NCI-H2171 treated with DMSO at 0.1 percent for 48 hours (cell line): Measurements from ENCODE around the gene BRD7.
"Not testable (repeated sequence)": the region's sequence is repeated elsewhere in the genome, so short reads cannot be mapped to it uniquely, and the experiment has no call there.

Experiments used
- DNase-seq: peaks from one replicate; lab custom pipeline; 2025; lab: John Stamatoyannopoulos, UW

Gene BRD7

DNA sequence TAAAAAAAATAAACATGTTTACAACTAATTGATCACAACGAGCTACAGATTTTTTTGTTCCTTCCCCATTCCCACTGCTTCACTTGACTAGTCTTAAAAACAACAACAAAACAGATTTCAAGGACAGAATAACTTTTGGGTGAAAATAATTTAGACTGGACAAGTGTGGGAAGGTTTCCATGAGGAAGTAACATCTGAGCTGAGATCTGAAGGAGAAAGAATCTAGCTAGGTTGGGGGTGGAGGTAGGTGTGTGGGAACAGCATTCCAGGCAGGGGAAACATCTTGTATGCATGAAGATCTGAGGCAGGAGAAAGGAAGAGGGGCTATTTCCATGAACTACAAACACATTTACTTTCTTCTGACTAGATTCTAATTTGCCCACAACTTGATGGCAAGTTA lies 9.2 kb downstream of the BRD7 start:
- DNase-seq = no peak

DNA sequence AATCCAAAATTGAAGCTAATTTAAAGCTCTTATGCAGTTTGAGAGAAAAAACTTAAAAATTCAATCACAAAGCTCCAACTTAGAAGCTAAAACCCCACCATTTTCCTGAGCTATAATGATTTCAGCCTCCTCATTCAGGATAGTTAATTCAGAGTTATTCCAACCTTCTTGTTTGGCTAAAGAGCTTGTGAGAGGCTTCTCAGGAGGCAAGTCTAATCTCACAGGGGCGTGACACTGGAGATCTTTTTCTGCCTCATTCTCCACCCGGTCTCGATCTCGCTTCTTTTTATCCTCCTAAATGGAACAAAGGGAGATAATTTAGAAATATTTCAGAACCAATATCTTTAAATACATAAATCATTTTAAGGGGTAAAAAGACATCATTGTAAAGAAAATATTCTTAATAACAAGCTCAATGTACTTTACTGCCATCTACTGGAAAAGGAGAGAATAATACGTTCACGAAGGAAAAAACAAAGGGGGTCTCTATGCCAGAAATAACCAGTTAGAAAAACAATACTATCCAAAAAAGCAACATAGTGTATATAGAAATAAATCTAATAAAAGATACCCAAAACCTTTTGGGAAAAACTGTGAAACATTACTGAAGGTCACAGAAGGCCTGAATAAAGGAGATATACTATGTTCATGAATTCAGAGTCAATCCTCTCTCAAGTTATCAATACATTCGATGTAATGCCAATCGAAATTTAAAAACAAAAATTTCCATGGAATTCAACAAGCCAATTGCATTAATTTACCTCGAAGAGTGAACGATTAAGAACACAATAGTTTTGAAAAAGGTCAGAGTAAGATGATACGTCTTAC lies 13.9 kb downstream of the BRD7 start:
- peak; percentile 60 for DNase-seq

DNA sequence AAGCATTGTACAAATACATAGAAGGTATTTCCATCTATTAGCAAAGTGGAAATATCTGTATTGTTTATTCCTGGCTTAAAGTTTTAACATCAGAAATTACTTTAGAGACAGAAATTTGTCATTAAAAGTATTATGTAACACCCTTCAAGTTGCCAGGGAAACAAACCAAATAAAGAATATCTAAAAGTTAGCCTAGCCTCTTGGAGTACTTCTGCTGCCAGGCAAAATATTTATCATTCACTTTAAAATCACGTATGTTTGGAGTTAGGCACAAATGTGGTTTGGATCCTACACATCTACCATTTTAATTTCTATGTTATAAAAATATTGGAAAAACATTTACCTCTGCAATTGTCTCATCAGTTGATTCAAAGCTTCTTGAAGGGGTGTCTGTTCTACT lies 14.7 kb downstream of the BRD7 start:
- DNase-seq = no peak

DNA sequence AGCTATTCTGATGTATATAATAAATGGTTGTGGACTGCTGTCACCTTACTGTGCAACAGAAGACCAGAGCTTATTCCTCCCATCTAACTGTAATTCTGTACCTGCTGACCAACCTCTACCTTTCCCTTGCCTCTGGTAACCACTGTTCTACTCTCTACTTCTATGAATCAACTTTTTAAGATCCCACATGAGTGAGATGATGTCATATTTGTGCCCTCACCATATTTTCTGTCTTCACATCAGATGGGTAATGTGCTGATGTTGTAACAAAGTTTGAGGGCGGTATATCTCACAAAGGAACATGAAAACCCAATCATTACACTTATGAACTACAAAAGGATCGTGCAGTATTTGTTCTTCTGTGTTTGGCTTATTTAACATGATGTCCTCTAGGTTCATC lies 16.8 kb downstream of the BRD7 start:
- no peak for DNase-seq

DNA sequence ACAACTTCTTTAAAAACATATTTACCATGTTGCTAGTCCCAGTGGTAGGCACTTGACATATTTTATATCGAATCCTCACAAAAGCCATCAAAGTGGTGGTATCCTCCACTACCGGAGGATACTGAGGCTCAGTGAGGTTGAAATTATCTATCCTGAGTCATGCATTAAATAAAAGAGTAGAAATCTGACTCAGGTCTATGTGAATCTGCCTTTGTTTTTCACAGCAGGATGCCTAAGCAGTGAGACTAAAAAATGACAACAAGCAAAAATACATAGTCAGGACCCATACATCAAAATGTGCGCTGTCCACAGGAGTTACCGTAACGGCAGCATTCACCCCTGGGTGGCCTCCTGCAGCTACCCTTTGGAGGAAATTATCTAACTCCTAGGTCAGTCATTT lies 17.7 kb downstream of the BRD7 start:
- DNase-seq = no peak

DNA sequence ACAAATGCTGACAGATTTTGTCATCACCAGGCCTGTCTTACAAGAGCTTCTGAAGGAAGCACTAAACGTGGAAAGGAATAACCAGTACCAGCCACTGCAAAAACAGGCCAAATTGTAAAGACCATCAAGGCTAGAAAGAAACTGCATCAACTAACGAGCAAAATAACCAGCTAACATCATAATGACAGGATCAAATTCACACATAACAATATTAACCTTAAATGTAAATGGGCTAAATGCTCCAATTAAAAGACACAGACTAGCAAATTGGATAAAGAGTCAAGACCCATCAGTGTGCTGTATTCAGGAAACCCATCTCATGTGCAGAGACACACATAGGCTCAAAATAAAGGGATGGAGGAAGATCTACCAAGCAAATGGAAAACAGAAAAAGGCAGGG lies 23.6 kb downstream of the BRD7 start:
- not testable (repeated sequence) for DNase-seq

DNA sequence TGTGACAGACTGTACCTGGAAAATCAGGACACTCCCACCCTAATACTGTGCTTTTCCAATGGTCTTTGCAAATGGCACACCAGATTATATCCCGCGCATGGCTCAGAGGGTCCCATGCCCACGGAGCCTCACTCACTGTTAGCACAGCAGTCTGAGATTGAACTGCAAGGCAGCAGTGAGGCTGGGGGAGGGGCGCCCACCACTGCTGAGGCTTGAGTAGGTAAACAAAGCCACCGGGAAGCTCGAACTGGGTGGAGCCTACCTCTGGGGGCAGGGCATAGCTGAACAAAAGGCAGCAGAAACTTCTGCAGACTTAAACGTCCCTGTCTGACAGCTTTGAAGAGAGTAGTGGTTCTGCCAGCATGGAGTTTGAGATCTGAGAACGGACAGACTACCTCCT lies 25.2 kb downstream of the BRD7 start:
- not testable (repeated sequence) for DNase-seq

DNA sequence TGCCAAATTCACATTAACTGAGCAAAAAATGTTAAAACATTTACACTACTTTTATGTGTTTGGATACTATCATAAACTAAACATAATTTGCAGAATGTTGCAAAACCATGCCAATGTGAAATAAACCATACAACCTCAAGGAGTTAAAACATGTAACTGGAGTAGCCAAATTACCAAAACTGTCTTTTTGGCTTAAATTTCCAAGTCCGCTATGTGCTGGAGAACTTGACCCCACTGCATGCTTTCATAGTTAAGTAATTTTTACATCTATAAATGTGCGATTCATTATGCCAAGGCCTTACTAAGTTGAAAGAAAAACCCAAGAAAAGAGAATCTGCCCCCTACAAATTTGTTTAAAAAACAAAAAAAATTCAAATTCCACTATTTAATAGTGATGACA lies 28.2 kb downstream of the BRD7 start:
- no peak for DNase-seq

DNA sequence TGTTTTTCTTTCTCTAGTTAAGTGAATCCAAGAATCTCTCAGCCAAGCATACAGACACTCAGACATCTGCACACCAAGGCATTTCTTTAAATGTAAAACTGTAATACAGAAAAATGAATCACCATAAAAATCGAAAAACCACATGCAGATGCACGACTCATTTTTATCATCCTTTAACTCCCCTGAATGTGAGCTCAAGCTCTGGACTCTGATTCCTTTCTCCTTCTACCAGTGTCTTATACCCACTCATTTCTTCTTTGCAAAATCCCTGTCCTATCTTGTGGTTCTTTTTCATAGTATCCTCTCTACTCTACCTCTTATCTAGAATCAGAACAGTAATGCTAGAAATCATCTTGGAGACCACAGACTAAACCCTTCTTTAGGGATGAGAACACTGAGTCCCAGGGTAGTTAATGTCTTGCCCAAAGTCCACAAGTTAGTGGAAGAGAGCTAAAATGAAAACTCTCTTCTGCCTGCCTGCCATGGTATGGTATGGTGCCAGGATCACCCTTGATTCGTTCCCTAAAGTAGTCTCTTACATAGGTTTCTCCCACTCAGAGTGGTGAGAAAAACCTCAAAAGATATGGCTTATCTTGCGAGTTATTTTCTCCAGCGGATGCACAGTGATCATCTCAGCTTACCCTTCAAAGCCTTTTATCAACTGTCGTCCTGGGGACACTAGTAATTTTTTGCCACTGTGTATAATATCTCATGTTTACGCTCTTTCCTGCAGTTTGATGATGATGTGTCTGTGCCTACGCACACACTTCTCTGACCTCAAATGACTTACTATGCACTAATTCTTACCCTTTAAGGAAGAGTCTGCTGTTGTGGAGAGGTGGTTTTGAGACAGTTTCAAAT lies 30.2 kb downstream of the BRD7 start:
- no peak for DNase-seq

DNA sequence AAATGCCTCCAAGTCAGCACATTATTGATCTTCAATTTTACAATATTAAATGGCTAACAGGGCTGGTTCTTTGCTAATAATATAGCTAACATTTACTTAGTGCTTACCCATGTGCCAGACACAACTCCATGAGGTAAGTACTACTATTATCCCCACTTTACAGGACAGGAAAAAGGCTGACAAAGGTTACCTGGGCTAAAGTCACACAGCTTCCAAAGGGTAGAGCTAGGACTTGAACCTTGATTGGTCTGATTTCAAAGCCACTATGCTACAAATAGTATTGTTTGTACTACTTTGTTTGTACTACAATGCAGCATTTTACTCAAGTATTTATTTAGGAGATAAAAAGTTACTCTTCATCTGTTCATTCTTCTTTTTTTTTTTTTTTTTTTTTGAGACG lies 31.9 kb downstream of the BRD7 start:
- DNase-seq = no peak

DNA sequence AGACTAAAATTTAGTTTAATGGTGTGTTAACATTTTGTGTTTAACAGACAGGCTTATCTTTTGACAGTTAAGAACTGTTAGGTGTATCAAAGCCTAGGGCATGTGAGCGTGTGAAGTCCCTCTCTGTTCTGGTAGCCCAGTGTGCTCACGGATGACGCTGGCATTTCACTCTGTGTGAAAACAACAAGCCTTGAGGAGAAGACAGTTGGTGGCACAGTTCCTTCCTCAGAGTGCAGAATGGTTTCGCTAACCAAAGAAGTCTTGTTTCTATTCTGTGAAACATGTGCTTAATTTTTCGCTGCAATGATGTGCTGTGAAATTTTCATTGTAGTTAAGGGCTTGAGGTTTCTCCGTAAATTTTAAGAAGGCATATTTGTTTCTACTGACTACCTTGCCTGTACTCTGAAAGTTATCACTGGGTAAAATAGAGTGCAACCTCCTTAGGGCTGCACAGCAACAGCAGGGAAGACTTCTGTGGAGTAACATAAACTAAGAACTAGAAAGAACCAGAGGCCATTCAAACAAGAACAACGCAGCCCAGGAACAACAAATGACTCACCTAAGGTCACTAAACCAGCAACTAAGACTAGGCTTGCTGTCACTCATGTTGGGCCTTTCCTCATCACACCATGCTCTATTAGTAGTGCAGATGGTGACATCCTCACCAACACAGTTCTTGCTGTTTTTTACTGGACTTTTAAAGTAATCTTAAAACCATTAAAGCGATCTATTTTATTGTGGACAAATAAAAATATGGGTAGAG lies 33.4 kb downstream of the BRD7 start:
- DNase-seq = no peak

DNA sequence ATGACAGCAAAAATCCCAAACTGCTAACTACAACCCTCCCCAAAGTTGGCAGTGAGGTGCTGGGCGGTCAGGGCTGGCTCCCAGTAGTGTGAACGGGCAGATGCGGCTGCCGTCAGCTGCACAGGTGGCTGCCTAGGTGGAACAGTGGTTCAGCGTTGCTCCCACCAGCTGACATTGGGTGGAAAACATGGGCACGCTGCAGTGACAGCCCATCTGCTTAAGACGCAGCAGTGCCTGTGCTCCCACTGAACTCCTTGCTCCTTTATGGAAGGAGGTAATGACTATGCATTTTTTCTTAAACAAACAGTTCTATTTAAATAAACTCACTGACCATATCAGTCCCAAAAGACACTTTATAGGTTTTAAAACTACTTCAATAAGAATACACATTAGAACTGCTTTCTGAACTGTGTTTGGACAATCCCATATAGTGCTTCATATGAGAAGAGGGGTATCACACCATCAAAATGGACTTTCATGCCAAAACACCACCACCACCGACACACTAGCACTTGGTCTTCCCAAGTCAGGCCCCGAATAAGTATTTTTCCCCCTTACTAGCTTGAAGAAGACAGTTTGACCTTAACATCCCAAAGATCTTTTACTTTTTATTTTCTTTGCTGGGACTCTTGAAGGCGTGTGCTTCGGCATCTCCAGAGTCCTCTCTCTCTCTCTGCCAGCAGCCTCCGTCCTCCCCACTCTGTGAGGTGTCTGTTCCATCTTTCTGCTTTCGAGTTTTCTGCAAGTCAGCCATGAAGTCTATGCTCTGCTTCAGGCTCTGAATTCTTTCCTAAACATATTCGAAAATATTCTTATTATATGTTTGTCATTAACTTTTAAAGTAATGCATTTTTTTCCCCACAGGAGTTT lies 34.4 kb downstream of the BRD7 start:
- DNase-seq = peak; percentile 85

DNA sequence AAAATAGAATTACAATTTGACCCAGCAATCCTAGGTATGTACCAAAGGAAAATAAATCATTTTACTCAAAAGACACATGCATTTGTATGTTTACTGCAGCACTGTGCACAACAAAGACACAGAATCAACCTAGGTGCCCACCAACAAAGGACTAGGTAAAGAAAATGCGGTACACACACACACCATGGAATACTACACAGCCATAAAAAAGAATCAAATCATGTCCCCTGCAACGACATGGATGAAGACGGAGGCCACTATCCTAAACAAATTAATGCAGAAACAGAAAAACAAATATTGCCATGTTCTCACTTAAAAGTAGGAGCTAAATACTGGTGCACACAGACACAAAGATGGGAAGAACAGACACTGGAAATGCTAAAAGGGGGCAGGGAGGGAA lies 36.2 kb downstream of the BRD7 start:
- no peak for DNase-seq

DNA sequence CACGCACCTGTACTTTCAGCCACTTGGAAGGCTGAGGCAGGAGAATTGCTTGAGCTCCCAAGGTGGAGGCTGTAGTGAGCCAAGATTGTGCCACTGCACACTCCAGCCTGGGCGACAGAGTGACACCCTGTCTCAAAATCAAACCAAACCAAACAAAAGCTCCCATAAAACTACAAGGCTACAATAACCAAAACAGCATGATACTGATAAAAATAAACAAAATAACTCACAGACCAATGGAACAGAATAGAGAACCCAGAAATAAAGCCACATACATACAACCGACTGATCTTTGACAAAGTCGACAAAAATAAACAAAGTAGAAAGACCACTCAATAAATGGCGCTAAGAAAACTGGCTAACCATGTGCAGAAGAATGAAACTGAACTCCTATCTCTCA lies 37.2 kb downstream of the BRD7 start:
- no peak for DNase-seq

DNA sequence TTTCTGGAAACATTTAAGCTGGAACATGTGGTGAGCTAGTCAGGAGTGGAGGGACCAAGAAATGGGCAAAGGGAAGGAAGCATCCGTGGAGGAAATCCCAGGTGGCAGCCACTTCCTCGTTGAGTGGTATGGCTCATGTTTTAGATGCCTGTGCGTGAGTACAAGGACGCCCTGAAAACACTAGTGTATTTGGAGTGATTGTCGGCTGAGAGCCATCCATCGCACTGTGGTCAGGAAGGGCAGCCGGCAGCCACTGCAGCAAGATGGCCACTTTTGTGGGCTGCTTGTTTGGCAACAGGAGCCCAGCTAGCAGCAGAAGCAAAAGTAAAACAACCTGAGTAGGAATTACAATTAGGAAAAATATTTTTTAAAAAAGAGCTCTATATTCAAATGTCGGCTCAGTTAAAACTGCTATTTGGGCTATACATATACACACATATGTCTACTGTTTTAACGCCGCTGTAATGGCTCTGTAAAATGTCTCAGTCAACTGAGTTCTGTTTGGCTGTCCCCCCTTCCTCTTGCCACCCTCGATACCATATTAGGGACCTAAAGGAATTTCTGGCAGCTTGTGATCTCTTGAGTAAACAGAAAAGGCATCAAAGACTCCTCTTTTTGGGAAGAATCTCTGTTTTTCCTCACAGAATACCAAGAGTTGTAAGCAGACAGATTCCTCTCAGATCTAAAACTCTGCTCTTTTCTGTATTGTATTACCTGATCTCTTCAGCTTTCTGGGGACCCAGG lies 39.2 kb downstream of the BRD7 start:
- no peak for DNase-seq

DNA sequence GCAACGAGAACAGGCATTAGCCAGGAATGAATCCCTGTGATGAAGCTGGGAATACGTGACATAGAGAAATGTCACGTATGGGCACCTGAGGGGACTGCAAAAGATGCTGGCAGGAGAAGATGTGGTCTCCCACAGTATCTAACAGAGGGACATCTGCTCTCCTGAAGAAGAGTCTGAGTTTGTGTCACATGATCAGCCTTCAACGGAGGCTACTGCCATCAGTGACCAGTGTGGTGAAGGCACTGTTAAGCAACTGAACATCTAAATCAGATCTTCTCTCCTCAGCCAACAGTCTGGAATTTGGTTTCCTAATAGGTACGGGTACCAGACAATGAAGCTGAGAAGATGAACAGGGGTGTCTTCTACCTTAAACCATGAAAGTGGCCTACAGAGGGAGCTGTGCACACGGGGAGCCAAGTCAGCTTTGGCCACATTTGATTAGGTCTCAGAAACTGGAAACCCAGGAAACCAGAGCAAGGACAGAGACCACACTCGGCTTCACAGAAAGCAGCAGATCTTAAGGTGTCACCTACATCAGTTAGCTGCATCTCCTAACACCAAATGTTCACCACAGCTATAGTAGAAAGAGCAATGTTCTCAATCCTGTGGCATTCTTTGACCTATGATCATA lies 41.8 kb downstream of the BRD7 start:
- no peak for DNase-seq

DNA sequence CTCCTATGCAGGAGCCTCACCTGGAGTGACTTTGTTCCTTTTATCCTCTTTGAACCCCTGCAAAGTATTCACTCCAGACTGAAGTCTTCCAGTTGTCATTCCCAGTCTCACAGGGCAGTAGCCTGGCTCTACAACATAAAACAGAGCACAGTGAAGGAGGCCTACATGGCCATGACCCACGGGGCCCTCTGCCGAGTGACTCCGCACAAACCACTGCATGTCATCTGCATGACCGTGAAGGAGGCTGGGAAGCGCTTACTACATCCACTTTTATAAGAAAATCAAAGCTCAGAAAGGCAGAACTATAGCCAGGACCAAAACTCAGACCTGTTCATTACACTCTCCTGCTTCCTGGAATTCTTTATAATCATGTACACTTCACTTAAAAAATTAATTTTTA lies 42.5 kb downstream of the BRD7 start:
- no peak for DNase-seq

DNA sequence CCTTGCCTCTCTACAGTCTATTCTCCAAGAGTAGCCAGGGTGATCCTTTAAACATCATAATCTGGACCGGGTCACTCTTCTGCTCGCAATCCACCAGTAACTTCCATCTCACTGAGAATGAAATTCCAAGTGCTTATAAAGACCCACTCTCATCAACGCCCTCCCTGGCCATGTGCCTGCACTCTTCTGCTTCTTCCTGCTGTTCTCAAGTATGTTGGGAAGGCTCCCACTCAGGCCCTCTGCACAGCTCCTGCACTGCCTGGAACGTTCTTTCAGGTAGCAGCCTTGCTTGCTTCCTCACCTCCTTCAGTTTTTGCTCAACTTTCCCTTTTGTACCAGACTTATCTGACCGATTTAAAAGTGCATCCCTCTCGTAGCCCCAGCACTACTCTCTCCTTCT lies 44.4 kb downstream of the BRD7 start:
- no peak for DNase-seq

DNA sequence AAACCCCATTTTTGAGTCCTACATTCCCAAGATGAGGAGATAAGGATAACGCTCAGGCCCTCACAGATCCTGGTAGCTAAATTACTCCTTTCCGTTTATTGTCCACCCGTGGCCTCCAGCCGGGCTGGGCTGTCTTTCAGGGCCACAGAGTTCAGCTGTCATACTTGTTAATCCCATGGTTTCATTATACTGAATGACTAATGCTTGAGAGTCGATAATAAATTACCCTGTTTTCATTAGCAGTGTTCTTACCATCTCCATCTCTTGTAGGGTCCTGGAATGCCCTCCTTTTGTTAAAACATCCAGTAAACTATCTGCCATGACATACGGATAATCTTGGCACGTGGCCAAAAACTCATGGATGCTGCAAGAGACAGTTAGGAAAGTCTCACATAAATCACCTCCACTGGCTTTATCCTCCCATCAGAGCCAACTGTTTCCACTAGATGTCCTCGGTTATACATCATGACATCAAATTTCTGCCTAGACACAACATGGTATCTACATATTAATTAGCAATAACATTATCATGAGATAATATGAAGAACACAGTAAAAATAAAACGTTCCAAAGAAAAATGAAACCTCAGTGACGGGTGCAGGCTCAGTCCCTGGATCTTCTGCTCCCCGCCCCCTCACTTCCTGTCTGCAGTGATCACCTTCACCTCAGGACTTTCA lies 45.3 kb downstream of the BRD7 start:
- peak; percentile 68 for DNase-seq

DNA sequence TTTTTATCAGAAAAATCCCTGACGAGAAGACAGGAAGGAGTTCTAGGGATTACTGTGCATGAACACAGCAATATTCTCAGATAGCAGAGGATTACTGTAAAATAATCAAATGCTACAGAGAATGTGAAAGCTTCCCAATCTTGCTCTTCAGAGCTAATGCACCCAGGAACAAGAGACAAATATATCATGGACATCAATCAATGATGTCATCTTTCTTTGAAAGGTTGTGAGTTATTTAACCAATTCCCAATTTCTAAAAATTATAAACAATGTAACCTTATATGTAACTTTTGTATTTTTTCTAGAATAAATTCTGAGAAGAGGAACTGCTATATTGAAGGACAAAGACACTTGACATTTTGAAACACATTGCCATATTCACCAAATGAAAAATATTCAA lies 46.5 kb downstream of the BRD7 start:
- DNase-seq = no peak
